CD4-positive, alpha-beta T cell treated with Interferon gamma for 1 hour (primary cell): ENCODE data around the gene PODXL2.
"Not testable (repeated sequence)": the region's sequence is repeated elsewhere in the genome, so short reads cannot be mapped to it uniquely, and the experiment has no call there.

Source experiments
- DNase-seq: peaks from one replicate; pipeline ENCODE4 v3.0.0-alpha.2; 2020

The PODXL2 gene

GRCh38 chr3:127605547-127605946, 23.4 kb upstream of the PODXL2 start:
- not testable (repeated sequence) for DNase-seq

- DNase-seq: no peak
These were observed 22.7 kb upstream of the PODXL2 start for GRCh38 chr3:127606086-127606805.

GRCh38 chr3:127606981-127607595, 21.9 kb upstream of the PODXL2 start:
- no peak for DNase-seq

- DNase-seq: no peak
These were observed 21.2 kb upstream of the PODXL2 start for GRCh38 chr3:127607675-127608361.

GRCh38 chr3:127608362-127608718, 20.6 kb upstream of the PODXL2 start:
- no peak for DNase-seq

- DNase-seq: no peak
These were observed 18.9 kb upstream of the PODXL2 start for GRCh38 chr3:127610105-127610504.

- DNase-seq: no peak
These were observed 17.7 kb upstream of the PODXL2 start for GRCh38 chr3:127611251-127611650.

GRCh38 chr3:127612966-127613365, 16.0 kb upstream of the PODXL2 start:
- no peak for DNase-seq

- no peak for DNase-seq
These were observed 15.6 kb upstream of the PODXL2 start for GRCh38 chr3:127613406-127613805.

GRCh38 chr3:127614928-127615589, 13.9 kb upstream of the PODXL2 start:
- DNase-seq: no peak

GRCh38 chr3:127615631-127616305, 13.2 kb upstream of the PODXL2 start:
- no peak for DNase-seq

- no peak for DNase-seq
These were observed 12.0 kb upstream of the PODXL2 start for GRCh38 chr3:127616836-127617605.

- no peak for DNase-seq
These were observed 10.1 kb upstream of the PODXL2 start for GRCh38 chr3:127618891-127619290.

- no peak for DNase-seq
These were observed 8.2 kb upstream of the PODXL2 start for GRCh38 chr3:127620637-127621375.

GRCh38 chr3:127622031-127622430, 7.0 kb upstream of the PODXL2 start:
- DNase-seq: no peak

- DNase-seq: no peak
These were observed 6.0 kb upstream of the PODXL2 start for GRCh38 chr3:127622772-127623576.

GRCh38 chr3:127624063-127624462, 4.9 kb upstream of the PODXL2 start:
- DNase-seq: no peak

GRCh38 chr3:127625821-127626220, 3.2 kb upstream of the PODXL2 start:
- no peak for DNase-seq

GRCh38 chr3:127628426-127628787, 578 bp upstream of the PODXL2 start:
- no peak for DNase-seq
